HG02588 (cell line): Measurements from ENCODE around the gene WDR5.

Experiments
- ATAC-seq: cut with Tn5 transposase; IDR thresholded peaks from one replicate; pipeline ENCODE4 v1.9.1; 2021; ENCODE audit warnings: mild to moderate bottlenecking, moderate library complexity; ENCODE audit not compliant: unreplicated experiment

The WDR5 gene

DNA sequence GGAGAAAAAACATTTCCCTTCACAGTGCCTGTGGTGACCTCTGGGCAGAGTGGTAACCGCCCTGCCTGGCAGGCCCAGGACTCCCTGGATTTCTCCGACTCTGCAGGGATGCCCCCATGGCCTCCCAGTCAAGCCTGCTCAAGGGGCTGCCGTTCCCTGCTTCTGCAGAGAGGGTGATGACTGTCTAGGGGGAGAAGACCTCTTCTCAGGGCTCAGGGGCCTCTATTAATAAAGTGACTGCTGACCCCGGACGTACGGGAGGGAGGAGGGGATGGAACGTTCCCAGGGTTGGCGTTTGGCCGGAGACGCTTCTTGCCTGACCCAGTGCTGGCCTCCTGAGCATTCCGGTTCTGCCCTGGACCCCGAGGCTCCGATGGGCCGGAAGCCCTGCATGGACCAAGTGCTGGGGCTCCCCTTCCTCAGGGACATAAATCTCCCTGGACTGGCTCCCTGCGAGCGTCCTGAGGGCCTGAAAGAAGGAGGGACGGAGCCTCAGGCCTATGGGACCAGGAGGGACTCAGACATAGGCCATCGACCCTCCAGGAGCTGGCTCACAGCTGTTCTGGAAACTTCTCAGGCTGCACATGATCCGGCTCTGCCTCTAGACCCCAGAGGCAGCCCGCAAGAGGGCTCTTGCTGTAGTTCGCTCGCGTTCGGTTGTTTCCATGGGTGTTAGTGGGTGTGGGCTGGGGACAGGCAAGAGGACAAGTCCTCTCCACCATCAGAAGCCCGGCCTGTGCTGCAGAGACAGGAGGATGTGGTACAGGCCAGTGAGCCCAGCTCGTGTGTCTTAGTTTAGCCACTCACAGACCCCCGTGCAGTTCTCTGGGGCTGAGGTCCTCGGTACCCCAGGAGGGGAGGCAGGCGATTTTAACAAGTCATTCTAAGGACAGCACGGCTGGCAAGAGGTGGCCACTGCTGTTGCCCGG is 36.6 kb downstream of the WDR5 start:
- ATAC-seq = no peak

DNA sequence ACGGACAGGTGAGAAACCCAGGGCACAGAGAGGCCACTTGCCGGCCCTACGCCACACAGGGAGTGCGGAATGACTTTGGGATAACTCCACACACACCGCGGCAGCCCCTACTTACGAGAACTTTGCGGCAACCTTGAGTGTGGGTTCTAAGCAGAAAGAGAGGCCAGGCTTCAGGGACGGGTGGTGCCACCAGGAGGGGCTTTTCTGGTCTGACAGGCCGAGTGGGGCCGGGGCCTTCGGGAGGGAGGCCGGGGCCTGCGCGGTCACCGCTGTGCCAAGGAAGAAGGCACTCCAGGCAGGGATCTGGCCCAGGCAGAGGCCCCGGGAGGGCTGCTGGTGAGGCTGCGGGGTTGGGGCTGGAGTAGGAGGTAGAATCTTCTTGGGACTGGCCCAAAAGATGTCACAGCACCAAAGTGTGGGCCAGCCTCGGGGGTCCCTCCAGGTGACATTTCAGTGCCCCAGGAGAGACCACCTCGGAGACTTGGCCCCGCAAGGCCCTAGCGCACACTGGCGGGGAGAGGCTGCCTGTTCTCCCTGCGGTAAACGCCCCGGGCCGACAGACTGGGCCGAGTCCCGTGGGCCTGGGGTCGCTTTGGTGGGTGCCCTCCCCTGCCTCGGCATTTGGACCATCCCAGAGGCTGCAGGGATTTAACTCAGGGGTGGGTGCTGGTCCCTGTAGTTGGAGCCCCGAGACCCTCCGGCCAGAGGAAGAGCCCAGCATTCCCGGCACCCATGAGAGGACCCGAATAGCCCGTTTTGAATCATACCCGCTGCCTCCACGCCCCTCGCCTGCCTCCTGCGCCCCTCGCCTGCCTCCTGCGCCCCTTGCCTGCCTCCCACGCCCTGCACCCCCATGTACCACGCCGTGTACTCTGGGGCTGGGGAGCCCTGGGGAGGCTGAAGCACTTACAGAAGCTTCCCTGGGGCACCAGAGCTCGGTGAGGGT is 37.5 kb downstream of the WDR5 start:
- no peak for ATAC-seq

DNA sequence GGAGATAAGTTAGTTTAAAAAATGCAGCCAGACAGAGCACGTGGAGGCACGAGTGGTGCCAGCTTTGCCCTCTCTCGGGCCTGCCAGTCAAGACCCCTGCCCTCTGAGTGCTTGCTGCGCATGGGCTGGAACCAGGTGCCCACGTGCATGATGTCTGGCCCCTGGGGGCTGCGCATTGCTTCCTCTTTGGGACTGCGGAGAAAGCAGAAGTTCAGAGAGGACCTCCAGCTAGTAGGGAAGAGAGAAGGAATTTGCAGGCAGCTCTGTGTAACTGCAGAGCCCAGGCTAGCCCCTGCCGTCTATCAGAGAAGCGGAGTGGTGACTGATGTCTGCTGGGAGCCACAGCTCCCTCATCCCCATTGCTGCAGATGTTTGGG is 38.2 kb downstream of the WDR5 start:
- ATAC-seq = no peak

DNA sequence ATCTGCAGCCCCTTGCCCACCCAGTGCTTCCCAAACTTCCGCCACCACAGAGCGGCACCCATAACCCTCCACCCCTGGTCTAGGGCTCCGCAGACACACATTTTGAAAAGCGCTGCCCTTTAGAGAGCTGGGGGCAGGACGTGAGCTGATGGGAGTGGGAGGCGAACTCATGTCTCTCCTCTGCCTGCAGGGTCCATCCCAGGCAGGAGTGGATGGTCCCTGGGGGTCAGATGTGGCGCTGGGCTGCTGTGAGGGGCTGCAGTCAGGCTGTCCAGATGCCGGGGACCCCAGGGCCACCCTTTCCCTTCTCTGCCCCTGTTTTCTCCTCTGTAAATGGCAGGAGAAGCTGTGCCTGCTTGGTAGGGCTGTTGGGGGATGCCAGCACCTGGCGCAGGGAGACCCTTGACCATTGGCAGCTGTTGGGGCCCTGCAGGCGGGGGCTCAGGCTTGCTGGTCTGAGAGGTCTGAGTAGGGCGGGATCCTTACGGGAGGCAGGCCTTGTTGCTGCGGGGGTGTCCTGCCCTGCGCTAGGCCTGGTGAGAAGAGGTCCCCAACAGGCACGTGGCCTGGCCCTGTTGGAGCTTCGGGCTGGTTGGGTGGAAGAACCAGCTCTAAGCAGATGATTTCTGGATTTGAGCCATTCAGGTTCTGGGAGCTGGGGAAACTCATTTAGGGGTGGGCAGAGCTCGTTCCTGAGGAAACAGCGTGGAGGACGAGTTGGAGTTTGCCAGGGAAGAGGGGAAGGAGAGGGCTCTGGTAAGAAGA is 38.8 kb downstream of the WDR5 start:
- no peak for ATAC-seq

DNA sequence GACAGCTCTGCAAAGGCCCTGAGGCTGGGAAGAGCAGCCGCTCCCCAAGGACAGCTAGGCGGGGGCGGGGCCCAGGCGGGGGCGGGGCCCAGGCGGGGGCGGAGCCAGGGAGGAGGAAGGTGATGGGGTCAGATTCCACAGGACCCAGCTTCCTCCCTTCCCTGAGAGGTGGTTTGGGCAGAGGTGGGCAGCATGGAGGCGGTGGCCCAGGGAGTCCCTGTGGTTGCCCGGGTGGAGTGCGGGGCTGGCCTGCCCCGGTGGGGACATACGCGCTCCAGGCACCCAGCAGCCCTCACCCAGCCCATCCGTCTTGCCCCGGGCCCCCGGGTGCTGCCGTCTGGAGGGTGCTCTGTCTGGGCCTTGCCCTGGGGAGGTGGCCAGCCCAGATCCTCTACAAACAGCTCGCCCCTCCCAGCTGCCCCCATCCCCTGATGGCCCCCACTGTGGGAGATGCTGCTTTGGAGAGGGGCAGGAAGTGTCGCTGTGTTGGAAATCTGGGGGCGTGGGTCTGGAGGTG is 39.5 kb downstream of the WDR5 start:
- ATAC-seq = no peak

DNA sequence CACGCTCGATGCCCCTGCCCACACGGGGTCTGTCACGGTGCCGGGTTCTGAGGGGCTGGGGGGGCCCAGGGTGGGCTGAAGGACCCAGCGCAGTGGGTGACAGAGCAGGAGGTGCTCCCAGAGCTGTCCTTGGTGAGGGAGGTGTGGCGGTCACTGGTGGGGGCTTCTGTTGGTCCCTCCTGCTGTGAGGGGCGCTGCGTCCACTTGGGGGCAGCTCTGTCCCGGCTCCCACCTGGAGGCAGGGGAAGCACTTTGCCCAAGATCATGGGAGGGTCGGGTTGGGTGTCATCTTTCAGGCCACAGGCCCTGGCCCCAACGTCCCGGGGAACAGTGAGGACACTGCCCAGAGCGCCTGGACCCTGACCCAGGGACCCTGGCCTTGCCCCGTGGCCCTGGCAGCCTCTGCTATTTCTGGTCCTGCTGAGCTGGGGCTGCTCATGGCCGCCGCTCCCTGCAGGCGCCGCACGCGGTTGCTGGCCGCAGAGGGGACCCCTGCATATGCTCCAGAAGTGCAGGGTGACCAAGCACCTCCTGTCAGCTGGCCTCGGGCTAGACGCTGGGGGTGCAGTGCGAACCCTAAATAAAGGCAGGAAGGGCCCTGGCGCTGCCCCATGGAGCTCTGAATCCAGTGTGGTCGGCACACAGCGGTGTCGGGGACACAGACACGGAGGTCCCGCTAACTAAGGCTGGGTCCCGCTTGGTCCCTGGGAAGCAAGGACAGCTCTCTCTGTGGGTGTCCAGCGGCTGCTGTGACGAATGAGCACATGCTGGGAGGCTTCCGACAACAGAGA is 40.1 kb downstream of the WDR5 start:
- ATAC-seq = no peak

DNA sequence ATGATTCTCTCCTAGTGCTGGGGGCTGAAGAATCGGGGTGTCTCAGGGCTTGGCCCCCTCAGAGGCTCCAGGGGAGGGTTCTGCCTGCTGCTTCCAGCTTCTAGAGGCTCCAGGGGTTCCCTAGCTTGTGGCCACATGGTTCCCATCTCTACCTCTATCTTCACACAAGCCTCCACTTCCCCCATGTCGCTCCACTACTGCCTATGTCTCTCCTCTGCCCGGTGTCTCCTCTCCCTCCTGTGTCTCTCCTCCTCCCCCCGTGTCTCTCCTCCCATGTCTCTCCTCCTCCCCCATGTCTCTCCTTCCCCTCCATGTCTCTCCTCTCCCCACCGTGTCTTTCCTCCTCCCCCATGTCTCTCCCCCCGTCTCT is 40.7 kb downstream of the WDR5 start:
- ATAC-seq = no peak

DNA sequence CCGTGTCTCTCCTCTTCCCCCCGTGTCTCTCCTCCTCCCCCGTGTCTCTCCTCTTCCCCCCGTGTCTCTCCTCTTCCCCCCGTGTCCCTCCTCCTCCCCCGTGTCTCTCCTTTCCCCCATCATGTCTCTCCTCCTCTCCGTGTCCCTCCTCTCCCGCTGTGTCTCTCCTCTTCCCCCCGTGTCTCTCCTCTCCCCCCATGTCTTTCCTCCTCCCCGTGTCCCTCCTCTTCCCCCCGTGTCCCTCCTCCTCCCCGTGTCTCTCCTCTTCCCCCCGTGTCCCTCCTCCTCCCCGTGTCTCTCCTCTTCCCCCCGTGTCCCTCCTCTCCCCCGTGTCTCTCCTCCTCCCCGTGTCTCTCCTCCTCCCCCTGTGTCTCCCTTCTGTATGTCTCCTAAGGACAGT is 41.3 kb downstream of the WDR5 start:
- no peak for ATAC-seq

DNA sequence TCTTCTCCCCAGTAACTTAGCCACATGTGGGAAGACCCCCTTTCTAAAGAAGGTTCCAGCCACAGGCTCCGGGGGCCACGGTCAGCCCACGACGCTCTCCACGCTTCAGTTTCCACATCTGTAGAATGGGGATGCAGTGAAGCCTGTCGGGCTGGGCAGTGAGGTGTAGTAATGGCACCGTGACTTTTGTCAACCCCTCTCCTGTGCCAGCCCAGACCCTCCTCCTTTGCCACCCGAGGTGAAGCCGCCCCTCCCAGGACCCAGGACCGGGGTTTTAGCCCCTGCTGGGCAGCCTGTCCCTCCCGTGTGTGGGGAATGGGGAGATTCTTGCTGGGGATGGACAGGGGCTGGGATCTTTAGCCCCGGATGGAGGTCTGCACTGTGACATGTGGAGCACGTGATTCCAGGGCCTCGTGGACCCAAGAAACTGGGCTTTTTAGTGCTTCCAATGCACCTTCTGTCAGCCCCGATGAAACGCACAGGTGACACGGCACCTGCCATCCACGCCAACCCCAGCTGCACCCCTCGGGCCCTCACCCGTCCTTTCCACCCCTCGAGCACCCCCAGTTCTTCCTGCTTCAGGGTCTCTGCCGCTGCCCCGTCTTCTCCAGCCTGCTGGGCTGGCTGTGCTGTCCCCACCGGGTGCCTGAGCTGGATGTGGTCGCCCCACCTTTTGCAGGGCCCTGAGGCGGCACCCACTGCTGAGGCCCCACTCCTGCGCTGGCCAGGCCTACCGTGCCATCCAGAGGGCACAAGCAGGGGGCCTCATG is 41.9 kb downstream of the WDR5 start:
- no peak for ATAC-seq

DNA sequence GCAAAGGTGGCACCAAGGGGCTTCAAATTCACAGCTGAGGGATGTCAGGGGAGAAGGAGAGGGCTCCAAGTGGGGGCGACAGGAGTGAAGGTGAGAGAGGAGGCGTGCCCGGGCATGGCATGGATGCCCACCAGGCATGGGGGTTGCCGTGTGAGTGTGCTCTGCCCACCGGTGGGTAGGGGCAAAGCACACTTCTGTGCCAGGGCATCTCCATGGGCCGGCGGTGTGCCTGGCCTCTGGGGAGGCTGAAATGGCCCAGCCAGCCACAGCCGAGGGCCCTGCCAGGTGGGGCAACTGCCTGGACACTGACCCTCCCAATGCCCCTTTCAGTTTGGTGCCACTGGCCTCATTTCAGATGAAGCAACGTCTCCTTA is 42.5 kb downstream of the WDR5 start:
- ATAC-seq = no peak

DNA sequence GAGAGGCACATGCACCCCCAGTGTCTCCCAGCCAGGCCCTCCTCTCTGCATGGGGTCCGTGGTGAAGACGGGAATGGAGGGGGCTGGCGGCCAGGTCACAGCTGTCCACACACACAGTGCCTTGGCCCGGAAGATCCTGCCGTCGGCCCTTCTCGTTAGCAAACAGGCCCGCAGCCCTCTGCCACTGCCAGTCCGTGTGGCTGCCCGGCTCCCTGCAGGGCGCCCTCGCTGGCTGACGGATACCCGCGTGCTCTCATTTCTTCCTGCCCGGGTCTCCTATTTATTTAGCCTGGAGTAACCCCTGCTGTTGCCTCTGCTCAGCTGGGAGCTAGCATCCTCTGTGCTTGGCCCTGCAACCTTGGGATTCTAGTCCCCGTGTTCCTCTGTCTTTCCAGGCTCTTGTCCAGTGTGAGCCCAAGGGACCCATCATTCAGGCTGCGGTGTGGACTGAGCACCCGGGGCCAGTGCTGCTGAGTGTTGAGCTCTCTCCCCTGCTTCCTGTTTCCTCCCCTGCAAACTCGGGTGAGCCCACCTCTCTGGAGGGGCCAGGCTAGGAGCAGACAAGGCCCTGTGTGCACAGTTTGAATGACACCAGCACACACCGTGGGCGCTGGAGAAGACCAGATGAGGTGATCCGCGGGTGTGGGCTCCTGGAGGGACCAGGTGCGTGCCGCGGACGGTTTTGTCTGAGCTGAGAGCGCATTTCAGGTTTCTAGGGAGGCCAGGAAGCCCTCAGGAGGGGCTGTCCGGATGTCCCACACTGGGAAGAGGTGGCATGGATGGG is 43.1 kb downstream of the WDR5 start:
- no peak for ATAC-seq

DNA sequence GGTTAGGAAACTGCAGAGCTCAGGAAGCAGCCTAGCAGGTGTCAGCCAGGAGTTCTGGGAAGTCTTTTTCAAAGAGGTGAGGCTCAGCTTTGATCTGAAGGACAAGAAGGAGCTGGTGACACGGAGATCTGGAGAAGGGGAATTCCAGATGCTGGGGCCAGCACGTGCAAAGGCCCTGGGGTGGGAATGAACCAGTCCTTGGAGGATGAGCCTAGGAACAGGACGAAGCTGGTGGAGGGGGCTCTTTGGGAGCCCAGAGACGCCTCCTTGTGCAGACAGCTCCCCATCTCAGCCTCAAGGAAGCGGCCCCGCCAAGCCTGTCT is 43.7 kb downstream of the WDR5 start:
- no peak for ATAC-seq

DNA sequence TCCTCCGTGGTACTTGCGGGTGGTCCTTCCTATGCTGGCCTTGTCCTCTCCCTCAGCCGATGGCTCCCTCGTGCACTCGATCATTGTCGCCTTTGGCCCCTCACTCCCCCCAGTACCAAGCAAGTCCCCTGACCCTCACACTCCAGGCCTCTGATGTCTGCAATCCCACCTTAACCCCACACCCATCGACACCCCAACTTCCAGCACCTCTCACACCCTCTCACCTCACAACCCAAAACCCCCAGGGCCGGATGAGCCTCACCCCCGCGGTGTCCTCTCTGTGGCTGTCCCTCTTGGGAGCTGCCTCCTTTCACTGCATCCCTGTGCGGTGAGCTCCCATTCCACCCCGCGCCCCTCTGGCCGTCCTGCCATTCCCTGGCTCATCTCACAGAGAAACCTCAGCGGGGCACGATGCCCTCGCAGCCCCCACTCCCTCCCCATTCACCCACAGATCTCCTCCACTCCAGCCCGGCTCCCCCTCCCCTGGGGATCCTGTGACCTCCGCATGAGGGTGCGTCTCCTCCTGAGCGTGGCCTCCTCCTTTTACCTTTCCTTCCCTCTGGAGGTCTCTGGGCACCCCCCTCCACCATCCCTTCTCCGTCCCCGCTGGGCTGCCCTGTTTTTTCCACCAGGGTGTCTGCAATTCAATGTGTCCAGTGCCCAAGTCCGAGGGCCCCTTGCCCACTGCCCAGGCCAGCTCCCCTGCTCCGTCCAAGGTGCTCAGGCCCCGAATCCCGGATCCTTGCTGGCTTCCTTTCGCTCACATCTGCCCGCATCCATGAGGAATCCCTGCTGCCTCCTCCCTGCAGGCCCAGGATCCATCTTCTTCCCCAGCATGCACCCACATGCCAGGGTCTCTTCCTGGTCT is 44.3 kb downstream of the WDR5 start:
- ATAC-seq = no peak

DNA sequence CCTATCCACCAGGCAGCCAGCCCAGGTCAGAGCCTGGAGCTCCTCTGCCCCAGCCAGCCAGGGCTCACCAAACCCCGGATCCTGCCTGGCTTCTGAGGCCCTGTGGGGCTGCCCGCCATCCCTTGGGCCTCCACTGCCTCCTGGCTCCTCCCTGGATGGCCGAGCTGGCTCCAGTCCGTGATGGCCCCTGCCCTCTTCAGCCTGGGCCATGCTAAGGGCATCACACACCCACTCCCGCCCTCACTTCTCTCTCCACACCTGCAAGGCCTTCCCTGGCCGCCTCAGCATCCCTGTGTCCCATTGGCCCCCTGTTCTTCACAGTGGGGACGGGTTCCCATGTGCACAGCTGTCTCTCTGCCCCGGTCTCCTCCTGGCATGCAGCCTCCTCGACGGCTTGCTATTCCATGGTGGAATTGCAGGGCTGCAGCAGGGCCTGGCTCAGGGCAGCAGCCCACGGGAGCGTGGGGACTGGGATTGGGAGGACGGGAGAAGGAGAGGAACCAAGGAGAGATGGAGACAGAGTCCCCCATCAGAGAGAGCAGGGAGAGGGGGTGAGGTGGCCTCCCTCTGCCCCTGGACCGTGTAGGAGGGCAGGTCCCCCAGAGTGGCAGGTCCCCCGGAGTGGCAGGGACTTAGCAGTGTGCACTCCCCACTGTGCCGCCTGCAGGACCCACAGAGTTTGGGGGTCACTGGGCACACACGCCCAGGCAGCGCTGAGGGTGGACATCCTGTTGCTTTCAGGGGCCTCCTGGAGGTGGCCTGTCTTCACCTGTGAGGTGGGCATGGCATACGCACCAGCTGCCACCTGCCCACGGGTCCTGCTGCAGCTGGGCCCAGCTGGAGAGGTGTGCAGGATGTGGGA is 45.1 kb downstream of the WDR5 start:
- ATAC-seq = no peak

DNA sequence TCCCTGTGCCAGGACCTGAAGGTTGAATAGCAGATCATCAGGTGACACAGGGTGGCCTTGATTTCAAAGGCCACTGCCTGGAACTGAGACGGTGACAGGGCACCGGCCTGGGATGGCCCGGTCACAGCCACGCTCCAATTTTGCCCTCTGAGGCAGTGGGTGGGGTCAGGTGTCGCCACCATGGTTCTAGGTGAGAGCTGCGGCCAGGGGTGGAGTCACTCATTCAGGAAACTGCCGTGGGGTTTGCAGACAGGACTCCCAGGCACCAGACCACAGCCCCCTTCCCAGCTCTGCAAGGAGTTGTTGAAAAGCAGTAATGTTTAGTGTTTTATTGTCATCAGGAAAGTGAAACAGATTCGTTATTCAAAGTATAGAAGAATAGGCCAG is 45.8 kb downstream of the WDR5 start:
- no peak for ATAC-seq

DNA sequence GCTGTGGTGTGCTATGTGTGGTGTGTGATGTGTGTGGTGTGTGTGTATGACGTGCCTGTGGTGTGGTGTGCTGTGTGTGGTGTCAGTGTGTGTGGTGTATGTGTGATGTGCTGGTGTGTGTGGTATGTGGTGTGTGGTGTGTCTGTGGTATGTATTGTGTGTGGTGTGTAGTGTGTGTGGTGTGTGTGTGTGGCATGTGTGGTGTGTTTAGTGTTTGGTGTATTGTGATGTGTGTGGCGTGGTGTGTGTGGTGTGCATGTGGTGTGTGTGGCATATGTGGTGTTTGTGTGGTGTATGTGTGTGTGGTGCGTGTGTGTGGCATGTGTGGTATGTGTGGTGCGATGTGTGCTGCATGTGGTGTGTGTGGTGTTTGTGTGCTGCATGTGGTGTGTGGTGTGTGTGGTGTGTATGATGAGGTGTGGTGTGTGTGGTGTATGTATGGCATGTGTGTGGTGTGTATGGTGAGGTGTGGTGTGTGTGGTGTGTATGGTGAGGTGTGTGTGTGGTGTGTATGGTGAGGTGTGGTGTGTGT is 46.7 kb downstream of the WDR5 start:
- ATAC-seq = no peak

DNA sequence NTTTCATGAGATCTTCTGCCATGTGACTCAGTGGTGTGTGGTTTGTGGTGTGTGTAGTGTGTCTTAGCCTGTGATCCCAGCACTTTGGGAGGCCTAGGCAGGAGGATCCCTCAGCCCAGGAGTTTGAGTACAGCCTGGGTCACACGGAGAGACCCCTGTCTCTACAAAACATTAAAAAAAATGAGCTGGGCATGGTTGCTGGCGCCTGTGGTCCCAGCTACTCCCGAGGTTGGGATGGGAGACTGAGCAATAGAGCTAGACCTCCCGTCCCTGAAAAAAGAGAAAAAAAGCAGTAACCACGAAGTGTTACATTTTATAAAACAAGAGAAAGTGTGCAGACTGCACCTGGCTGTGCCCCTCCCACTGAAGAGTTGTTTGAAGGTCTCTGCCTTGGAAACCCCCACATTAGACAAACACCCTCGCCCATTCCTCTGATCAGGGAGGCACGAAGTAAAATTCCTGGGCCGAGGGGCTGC is 49.7 kb downstream of the WDR5 start:
- no peak for ATAC-seq
